CD4-positive, alpha-beta T cell (primary cell): ENCODE data around the gene BCL2. TPM values are rescaled to one million over a fixed set of nuclear protein-coding genes. Genes with fewer than 3 reads are reported as not detected.

ENCODE experiments used
- ATAC-seq: fragments of 200-7000 bp; cut with Tn5 transposase; one replicate; pipeline ENCODE4 v1.10.0; 2022; ENCODE audit warnings: mild to moderate bottlenecking; ENCODE audit not compliant: poor library complexity
- CTCF ChIA-PET: fragments of 350-600 bp; sonication (Branson Sonifier 250); formaldehyde crosslinking; loops from one replicate; lab custom pipeline; 2021; ENCODE audit warnings: antibody characterized with exemption, inconsistent platforms; lab: Charles Lee
- POLR2A ChIA-PET: fragments of 350-600 bp; sonication (Branson Sonifier 250); formaldehyde crosslinking; loops from one replicate; lab custom pipeline; 2021; ENCODE audit warnings: antibody characterized with exemption, inconsistent platforms; lab: Charles Lee
- DNase-seq, 14 experiments: peaks; one replicate each; pipeline ENCODE4 v3.0.0-alpha.2; 2013 to 2020; ENCODE audit warnings: mixed read lengths in 2 of 14
- H3K27ac ChIP-seq, 2 donors: one replicate each; pipeline versions ENCODE4 v1.5.1 to v1.7.0; 2013; ENCODE audit warnings: low read length in 2 of 2, low read depth in 1 of 2, mild to moderate bottlenecking in 1 of 2
- H3K27me3 ChIP-seq, 2 experiments: 1 replicate in 1 of 2; 2 replicates in 1 of 2; pipeline versions ENCODE4 v1.6.1 to v1.7.0; 2013; ENCODE audit warnings: low read length in 2 of 2, control low read depth in 1 of 2, mild to moderate bottlenecking in 1 of 2, moderate library complexity in 1 of 2; ENCODE audit not compliant: insufficient read depth in 2 of 2, control insufficient read depth in 1 of 2
- H3K36me3 ChIP-seq: one replicate; pipeline ENCODE4 v1.6.1; 2013; ENCODE audit warnings: low read length, control low read depth; ENCODE audit not compliant: insufficient read depth
- H3K4me1 ChIP-seq: one replicate; pipeline ENCODE4 v1.6.1; 2013; ENCODE audit warnings: low read length, control low read depth; ENCODE audit not compliant: insufficient read depth
- H3K4me3 ChIP-seq: one replicate; pipeline ENCODE4 v1.5.1; 2013; ENCODE audit warnings: mild to moderate bottlenecking, low read length, moderate library complexity
- H3K9me3 ChIP-seq, 2 experiments: 1 replicate in 1 of 2; 2 replicates in 1 of 2; pipeline versions ENCODE4 v1.6.1 to v1.7.0; 2013; ENCODE audit warnings: low read length in 2 of 2, mild to moderate bottlenecking in 2 of 2, control low read depth in 1 of 2, moderate library complexity in 1 of 2; ENCODE audit not compliant: control insufficient read depth in 1 of 2, insufficient read depth in 1 of 2
- H3K27ac Mint-ChIP-seq: one replicate; pipeline ENCODE4 v1.8.0; 2020; ENCODE audit warnings: mixed read lengths
- H3K27me3 Mint-ChIP-seq: one replicate; pipeline ENCODE4 v1.8.0; 2021; ENCODE audit warnings: mixed read lengths
- H3K36me3 Mint-ChIP-seq: one replicate; pipeline ENCODE4 v1.8.0; 2021; ENCODE audit warnings: low read depth, mixed read lengths
- H3K4me1 Mint-ChIP-seq: one replicate; pipeline ENCODE4 v1.8.0; 2021; ENCODE audit warnings: low read depth, mixed read lengths
- H3K4me3 Mint-ChIP-seq: one replicate; pipeline ENCODE4 v1.8.0; 2020; ENCODE audit warnings: mild to moderate bottlenecking, mixed read lengths
- H3K9me3 Mint-ChIP-seq: one replicate; pipeline ENCODE4 v1.8.0; 2020; ENCODE audit warnings: mixed read lengths
- intact Hi-C, 2 experiments: fragments of 100-400 bp; cut with DNase I in 1 of 2; cut with micrococcal nuclease in 1 of 2; formaldehyde crosslinking; loops; one replicate each; pipeline versions ENCODE4 v1.15.1 to v1.9.0; 2023 to 2025; cut with DNase I, micrococcal nuclease
- polyA plus RNA-seq, 2 donors: library from polyadenylated mRNA; unstranded; fragments of 120-200 nt; gene quantifications; one replicate each; pipeline ENCODE4 v1.2.1, GENCODE V29; 2013
- total RNA-seq, 174 experiments: library from RNA in 2 of 174; stranded (reverse) in 2 of 174; gene quantifications; one replicate each; pipeline ENCODE4 v1.2.3 and lab custom pipeline; 2021 to 2026
- TF ChIP-seq, protein P1 (sequence below): fragments of 200-600 bp; IDR thresholded peaks from one replicate; pipeline ENCODE4 v1.8.0; 2022; ENCODE audit warnings: antibody characterized with exemption, mild to moderate bottlenecking

The BCL2 gene
- total RNA-seq: 10 to 100 TPM; 40.1 to 40.3 TPM
- polyA plus RNA-seq (2013, experiment 1 of 2): 89.4 TPM
- polyA plus RNA-seq (2013, experiment 2 of 2): 93.1 TPM
- total RNA-seq (lab: John Stamatoyannopoulos, UW): 114 to 1,247 (median 257) reads per million in 172 experiments

DNA sequence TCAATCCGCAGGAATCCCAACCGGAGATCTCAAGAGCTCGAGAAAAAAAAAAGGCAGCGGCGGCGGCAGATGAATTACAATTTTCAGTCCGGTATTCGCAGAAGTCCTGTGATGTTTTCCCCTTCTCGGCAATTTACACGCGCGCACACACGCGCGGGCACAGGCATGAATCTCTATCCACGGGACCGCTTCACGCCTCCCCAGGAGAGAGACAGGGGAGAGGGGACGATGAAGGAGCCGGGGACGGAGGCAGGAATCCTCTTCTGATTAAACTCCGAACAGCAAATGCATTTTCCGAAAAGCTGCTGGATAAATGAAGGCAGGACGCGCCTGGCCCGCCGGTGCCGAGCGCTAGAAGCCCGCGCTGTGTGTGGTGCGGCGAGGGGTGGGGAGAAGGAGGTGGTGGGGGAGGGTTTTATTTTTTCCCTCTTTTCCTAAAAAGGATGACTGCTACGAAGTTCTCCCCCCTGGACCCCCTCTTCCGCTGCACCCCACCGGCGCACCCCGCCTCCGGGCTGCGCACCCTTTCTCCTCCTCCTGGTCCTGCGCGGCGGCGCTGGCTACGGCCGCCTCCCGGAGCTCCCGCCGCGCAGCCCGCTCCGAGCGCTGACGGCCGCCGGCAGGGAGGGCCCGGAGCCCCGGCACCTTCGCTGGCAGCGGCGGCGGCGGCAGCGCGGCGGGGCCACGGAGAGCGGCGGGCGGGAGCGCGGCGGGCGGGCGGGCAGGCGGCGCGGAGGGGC is at the start of gene BCL2:
Gene BCL2, minus strand, starts transcription at position 387 of the 740 bp plus-strand sequence.
- POLR2A ChIA-PET: interaction anchor here (0.6 to 3.9 kb wide), 22 partner anchors 10 to 796 kb away, joined by 3 to 34 read pairs (median 5); partner anchors contain the start of genes KDSR, PHLPP1 and ZCCHC2
- intact Hi-C loops: loop anchor here (2.0 to 10.0 kb wide), 12 partner anchors 47 to 797 kb away; partner anchors contain the start of genes PHLPP1 (in 2 of the 2), ZCCHC2 (in 2 of the 2), KDSR (in 1 of the 2) and VPS4B (in 1 of the 2)
- no peaks in the 10 kb centered on the region for H3K9me3 Mint-ChIP-seq
- peaks cover 62% of the 10 kb centered on the region for H3K4me1 Mint-ChIP-seq
- CTCF ChIA-PET: interaction anchor here (1.1 to 3.8 kb wide), 14 partner anchors 12 to 303 kb away, joined by 3 to 56 read pairs (median 10); no protein-coding TSS in a partner anchor
- H3K4me1 ChIP-seq: peaks cover 21% of the 10 kb centered on the region
- ATAC-seq: peak; percentile 24
- H3K36me3 ChIP-seq: no peaks in the 10 kb centered on the region
- TF ChIP-seq, protein P1, sequence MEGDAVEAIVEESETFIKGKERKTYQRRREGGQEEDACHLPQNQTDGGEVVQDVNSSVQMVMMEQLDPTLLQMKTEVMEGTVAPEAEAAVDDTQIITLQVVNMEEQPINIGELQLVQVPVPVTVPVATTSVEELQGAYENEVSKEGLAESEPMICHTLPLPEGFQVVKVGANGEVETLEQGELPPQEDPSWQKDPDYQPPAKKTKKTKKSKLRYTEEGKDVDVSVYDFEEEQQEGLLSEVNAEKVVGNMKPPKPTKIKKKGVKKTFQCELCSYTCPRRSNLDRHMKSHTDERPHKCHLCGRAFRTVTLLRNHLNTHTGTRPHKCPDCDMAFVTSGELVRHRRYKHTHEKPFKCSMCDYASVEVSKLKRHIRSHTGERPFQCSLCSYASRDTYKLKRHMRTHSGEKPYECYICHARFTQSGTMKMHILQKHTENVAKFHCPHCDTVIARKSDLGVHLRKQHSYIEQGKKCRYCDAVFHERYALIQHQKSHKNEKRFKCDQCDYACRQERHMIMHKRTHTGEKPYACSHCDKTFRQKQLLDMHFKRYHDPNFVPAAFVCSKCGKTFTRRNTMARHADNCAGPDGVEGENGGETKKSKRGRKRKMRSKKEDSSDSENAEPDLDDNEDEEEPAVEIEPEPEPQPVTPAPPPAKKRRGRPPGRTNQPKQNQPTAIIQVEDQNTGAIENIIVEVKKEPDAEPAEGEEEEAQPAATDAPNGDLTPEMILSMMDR: no peak
- H3K4me3 ChIP-seq: peak within 1 kb of the TSS; percentile 94
- H3K36me3 Mint-ChIP-seq: peaks cover 26% of the 10 kb centered on the region
- H3K27me3 ChIP-seq: no peaks in the 10 kb centered on the region
- peak in 5 of 14 experiments; percentile 22 to 61 (median 36) for DNase-seq
- H3K9me3 ChIP-seq: no peaks in the 10 kb centered on the region
- peak within 1 kb of the TSS; percentile 95 for H3K27ac Mint-ChIP-seq
- H3K4me3 Mint-ChIP-seq: peak within 1 kb of the TSS; percentile 98
- H3K27me3 Mint-ChIP-seq: no peaks in the 10 kb centered on the region
- peak within 1 kb of the TSS; percentile 49 to 82 for H3K27ac ChIP-seq

DNA sequence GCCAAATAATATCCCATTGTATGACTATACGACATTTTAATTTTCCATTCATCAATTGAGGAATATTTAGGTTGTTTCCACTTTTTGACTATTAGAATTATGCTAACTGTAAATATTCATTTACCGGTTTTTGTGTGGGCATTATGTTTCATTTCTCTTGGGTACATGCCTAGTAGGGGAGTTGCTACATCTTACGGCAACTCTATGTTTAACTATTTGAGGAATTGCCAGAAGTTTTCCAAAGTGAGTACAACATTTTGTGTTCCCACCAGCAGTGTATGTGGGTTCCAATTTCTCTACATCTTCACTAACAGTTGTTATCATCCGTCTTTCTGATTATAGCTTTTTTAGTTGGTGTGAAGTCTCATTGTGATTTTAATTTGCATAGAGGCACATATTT is 49.0 kb upstream of the BCL2 start:
- H3K4me3 ChIP-seq: no peak overlapping the region
- no peaks in the 10 kb centered on the region for H3K27me3 ChIP-seq
- H3K4me1 Mint-ChIP-seq: peaks cover 51% of the 10 kb centered on the region
- H3K27me3 Mint-ChIP-seq: no peaks in the 10 kb centered on the region
- peak overlapping the region; percentile 94 for H3K4me3 Mint-ChIP-seq
- H3K4me1 ChIP-seq: peaks cover 33% of the 10 kb centered on the region
- no peak overlapping the region for H3K27ac ChIP-seq
- no peaks in the 10 kb centered on the region for H3K36me3 ChIP-seq
- DNase-seq: no peak
- ATAC-seq: no peak
- TF ChIP-seq, protein P1: no peak
- H3K36me3 Mint-ChIP-seq: peaks cover 26% of the 10 kb centered on the region
- peak overlapping the region; percentile 72 for H3K27ac Mint-ChIP-seq
- ChIA-PET POLR2A (interaction anchor here (0.7 to 1.6 kb wide), 3 partner anchors 9 to 845 kb away, joined by 3 to 8 read pairs (median 4); partner anchors contain the start of genes PHLPP1 and ZCCHC2), CTCF (no interaction called here)
- intact Hi-C loops: loop anchor here (5.0 kb wide), 4 partner anchors 39 to 1181 kb away; partner anchors contain the start of genes PHLPP1 (in 1 of the 2), PIGN (in 1 of the 2), RELCH (in 1 of the 2) and ZCCHC2 (in 1 of the 2)
- H3K9me3 Mint-ChIP-seq: no peaks in the 10 kb centered on the region
- H3K9me3 ChIP-seq: no peaks in the 10 kb centered on the region
